Measurements from ENCODE around the gene CORO2B. TPM values are rescaled to one million over a fixed set of nuclear protein-coding genes. Genes with fewer than 3 reads are reported as not detected.

Gene CORO2B
- polyA plus RNA-seq, 1 donor from 2014 or later = 15.1 TPM

- H3K79me2 ChIP-seq (replicated peaks; ENCODE audit: insufficient read depth, low read length) = no peaks in the 10 kb centered on the region
- no peak overlapping the region for H3K27ac ChIP-seq (ENCODE audit: low read length)
- no peaks in the 10 kb centered on the region for H3F3A ChIP-seq (ENCODE audit: insufficient read depth, low read length, poor library complexity, severe bottlenecking)
- H4K20me1 ChIP-seq (ENCODE audit: insufficient read depth) = no peaks in the 10 kb centered on the region
- no peaks in the 10 kb centered on the region for H3K9me2 ChIP-seq (ENCODE audit: insufficient read depth, low read length)
- peaks cover 8% of the 10 kb centered on the region for H3K27me3 ChIP-seq (ENCODE audit: insufficient read depth, low read depth, low read length)
- no peak for TF ChIP-seq REST (IDR thresholded peaks at IDR 0.05; ENCODE audit: borderline replicate concordance)
- TF ChIP-seq TAF1 (IDR thresholded peaks at IDR 0.05; ENCODE audit: low read depth) = no peak
- TF ChIP-seq MXI1 (conservative IDR thresholded peaks at IDR 0.05; ENCODE audit: poor library complexity, severe bottlenecking) = no peak
- no peak for TF ChIP-seq CTCF (IDR thresholded peaks at IDR 0.05; ENCODE audit: poor library complexity, severe bottlenecking)
- no peak for TF ChIP-seq RAD21 (conservative IDR thresholded peaks at IDR 0.05)
- no peak for TF ChIP-seq SMC3 (conservative IDR thresholded peaks at IDR 0.05; ENCODE audit: poor library complexity)
- no peak for TF ChIP-seq EZH2 (IDR thresholded peaks at IDR 0.05; ENCODE audit: borderline replicate concordance, insufficient read depth, low read length, poor library complexity, severe bottlenecking)
- no peak for TF ChIP-seq POLR2AphosphoS5 (IDR thresholded peaks at IDR 0.05)
- TF ChIP-seq EP300 (conservative IDR thresholded peaks at IDR 0.05; ENCODE audit: poor library complexity, severe bottlenecking) = no peak
- no peaks in the 10 kb centered on the region for H3K9me3 ChIP-seq (ENCODE audit: low read length)
- no peaks in the 10 kb centered on the region for H3K36me3 ChIP-seq (ENCODE audit: insufficient read depth, low read length)
- H3K4me3 ChIP-seq (ENCODE audit: low read length) = no peak overlapping the region
- no peak overlapping the region for H3K4me2 ChIP-seq (ENCODE audit: low read length)
- no peak overlapping the region for H3K9ac ChIP-seq (ENCODE audit: low read length)
- no peak overlapping the region for H2AFZ ChIP-seq (ENCODE audit: low read depth, low read length)
These were observed 23.1 kb upstream of the CORO2B start for GRCh38 chr15:68555679-68556037.

- Histone ChIP-seq H2AFZ (ENCODE audit: low read depth, low read length) (no peak overlapping the region), H3F3A (ENCODE audit: insufficient read depth, low read length, poor library complexity, severe bottlenecking) (no peaks in the 10 kb centered on the region), H3K27ac (ENCODE audit: low read length) (no peak overlapping the region), H3K27me3 (ENCODE audit: insufficient read depth, low read depth, low read length) (peaks cover 8% of the 10 kb centered on the region), H3K79me2 (replicated peaks; ENCODE audit: insufficient read depth, low read length) (no peaks in the 10 kb centered on the region), H4K20me1 (ENCODE audit: insufficient read depth) (no peaks in the 10 kb centered on the region), H3K4me2 (ENCODE audit: low read length) (no peak overlapping the region), H3K9ac (ENCODE audit: low read length) (no peak overlapping the region), H3K36me3 (ENCODE audit: insufficient read depth, low read length) (no peaks in the 10 kb centered on the region), H3K9me2 (ENCODE audit: insufficient read depth, low read length) (no peaks in the 10 kb centered on the region), H3K4me3 (ENCODE audit: low read length) (no peak overlapping the region), H3K9me3 (ENCODE audit: low read length) (no peaks in the 10 kb centered on the region)
- TF ChIP-seq POLR2AphosphoS5 (IDR thresholded peaks at IDR 0.05) (no peak), REST (IDR thresholded peaks at IDR 0.05; ENCODE audit: borderline replicate concordance) (no peak), CTCF (IDR thresholded peaks at IDR 0.05; ENCODE audit: poor library complexity, severe bottlenecking) (no peak), TAF1 (IDR thresholded peaks at IDR 0.05; ENCODE audit: low read depth) (no peak), RAD21 (conservative IDR thresholded peaks at IDR 0.05) (no peak), EZH2 (IDR thresholded peaks at IDR 0.05; ENCODE audit: borderline replicate concordance, insufficient read depth, low read length, poor library complexity, severe bottlenecking) (no peak), MXI1 (conservative IDR thresholded peaks at IDR 0.05; ENCODE audit: poor library complexity, severe bottlenecking) (no peak), EP300 (conservative IDR thresholded peaks at IDR 0.05; ENCODE audit: poor library complexity, severe bottlenecking) (no peak), SMC3 (conservative IDR thresholded peaks at IDR 0.05; ENCODE audit: poor library complexity) (no peak)
These were observed 22.4 kb upstream of the CORO2B start for GRCh38 chr15:68556139-68556990.

Data from neural cell (in vitro differentiated cells).